ENCODE measurements around the gene IQGAP2. TPM values are rescaled to one million over a fixed set of nuclear protein-coding genes. Genes with fewer than 3 reads are reported as not detected.

Gene IQGAP2
- total and polyA plus RNA-seq, 9 of the 15 experiments (the other 6 are each of a cell fraction or from before 2014, with no cell fraction given) = 8.7 to 23.2 (median 17.4) TPM

- ChIA-PET CTCF (ENCODE audit: low intra/inter-chr PET ratio) (no interaction called here), POLR2A (no interaction called here)
- Histone ChIP-seq H3K9me1 (ENCODE audit: control insufficient read depth, insufficient read depth, low read length) (no peaks in the 10 kb centered on the region), H3K27me3 (ENCODE audit: control insufficient read depth in 2 of 2, insufficient read depth in 2 of 2, low read length in 2 of 2) (no peaks in the 10 kb centered on the region), H3K27ac (ENCODE audit: extremely low read depth, low read depth, low read length) (no peak overlapping the region), H3K9ac (ENCODE audit: insufficient read depth in 1 of 2, low read depth in 2 of 2, low read length in 2 of 2) (no peak overlapping the region), H3K36me3 (ENCODE audit: control insufficient read depth, insufficient read depth, low read length) (no peaks in the 10 kb centered on the region), H3K4me2 (ENCODE audit: insufficient read depth, low read length) (no peak overlapping the region), H3K9me3 (replicated peaks; ENCODE audit: control insufficient read depth, insufficient read depth, low read depth, low read length) (no peaks in the 10 kb centered on the region), H4K20me1 (replicated peaks; ENCODE audit: control insufficient read depth, insufficient read depth, low read length) (no peaks in the 10 kb centered on the region), H3K4me3 (no peak overlapping the region), H2AFZ (ENCODE audit: low read depth, low read length) (no peak overlapping the region), H3K79me2 (ENCODE audit: control insufficient read depth, insufficient read depth, low read length) (no peaks in the 10 kb centered on the region), H3K4me1 (replicated peaks in 1 of 2; ENCODE audit: control insufficient read depth in 2 of 2, insufficient read depth in 2 of 2, low read length in 2 of 2) (peaks cover 0 to 3% of the 10 kb centered on the region in 2 experiments; a peak in 1 of 5 replicates)
- no TSS peak for BruUV-seq (replicated peaks)
- in situ Hi-C loops (cut with MboI) (no loop called here), intact Hi-C loops (cut with micrococcal nuclease) (no loop called here)
- ATAC-seq = no peak
- 55% methylated on average over 4 of the region's 4 CpGs for WGBS (ENCODE audit: insufficient coverage, low coverage, missing lambda C conversion rate)
- no peak for FAIRE-seq
- DNase-seq (ENCODE audit: extremely low read depth in 1 of 4, low spot score in 3 of 4) = no peak
- TF ChIP-seq ELF1 (tag; IDR thresholded peaks at IDR 0.05) (no peak), ZC3H11A (IDR thresholded peaks at IDR 0.05; ENCODE audit: low read depth, low read length) (no peak), HNRNPL (IDR thresholded peaks at IDR 0.05; ENCODE audit: low read depth, low read length) (no peak), RBM25 (IDR thresholded peaks at IDR 0.05; ENCODE audit: low read depth, low read length, severe bottlenecking) (no peak), E2F3 (CRISPR knock-in tag; IDR thresholded peaks at IDR 0.05) (no peak), PRPF4 (IDR thresholded peaks at IDR 0.05; ENCODE audit: insufficient read depth, low read depth, low read length, poor library complexity, severe bottlenecking) (no peak), BRD4 (IDR thresholded peaks at IDR 0.05) (no peak), ZNF717 (CRISPR knock-in tag; IDR thresholded peaks at IDR 0.05) (no peak), E2F8 (IDR thresholded peaks at IDR 0.05; ENCODE audit: low read depth, partially characterized antibody) (no peak)
- TF ChIP-seq, protein P1, sequence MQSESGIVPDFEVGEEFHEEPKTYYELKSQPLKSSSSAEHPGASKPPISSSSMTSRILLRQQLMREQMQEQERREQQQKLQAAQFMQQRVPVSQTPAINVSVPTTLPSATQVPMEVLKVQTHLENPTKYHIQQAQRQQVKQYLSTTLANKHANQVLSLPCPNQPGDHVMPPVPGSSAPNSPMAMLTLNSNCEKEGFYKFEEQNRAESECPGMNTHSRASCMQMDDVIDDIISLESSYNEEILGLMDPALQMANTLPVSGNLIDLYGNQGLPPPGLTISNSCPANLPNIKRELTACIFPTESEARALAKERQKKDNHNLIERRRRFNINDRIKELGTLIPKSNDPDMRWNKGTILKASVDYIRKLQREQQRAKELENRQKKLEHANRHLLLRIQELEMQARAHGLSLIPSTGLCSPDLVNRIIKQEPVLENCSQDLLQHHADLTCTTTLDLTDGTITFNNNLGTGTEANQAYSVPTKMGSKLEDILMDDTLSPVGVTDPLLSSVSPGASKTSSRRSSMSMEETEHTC (IDR thresholded peaks at IDR 0.05) = no peak
Measured at GRCh38 chr5:76495870-76496269, 92.8 kb downstream of the IQGAP2 start.
